GM21786 (cell line): Measurements from ENCODE around the gene MGA.

Source experiments
- ATAC-seq: cut with Tn5 transposase; IDR thresholded peaks from one replicate; pipeline ENCODE4 v1.9.1; 2021; ENCODE audit not compliant: unreplicated experiment

The MGA gene

DNA sequence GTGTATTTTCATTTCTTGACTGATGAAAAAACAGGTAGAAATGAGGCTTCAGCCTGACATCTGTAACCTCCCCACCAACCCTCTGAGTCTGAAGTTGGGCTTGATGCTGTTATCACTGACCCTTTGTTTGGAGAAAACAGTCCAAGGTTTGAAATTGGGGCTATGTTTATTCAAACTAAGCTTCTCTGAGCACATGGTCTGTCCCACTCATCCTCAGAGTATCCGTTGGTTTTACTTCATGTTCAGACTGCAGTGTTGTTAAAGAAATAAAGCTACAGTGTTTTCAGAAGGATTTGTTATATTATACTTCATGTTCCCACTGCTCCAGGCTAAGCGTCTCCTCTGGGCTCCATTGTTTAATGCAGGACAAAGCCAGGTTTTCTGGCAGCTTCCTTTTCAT, 120.1 kb downstream of the MGA start:
- ATAC-seq: no peak

- ATAC-seq: no peak
Measured at GRCh38 chr15:41780727-41781126, 120.5 kb downstream of the MGA start.

GRCh38 chr15:41782371-41783282, 122.4 kb downstream of the MGA start:
- no peak for ATAC-seq

- no peak for ATAC-seq
Measured at GRCh38 chr15:41783296-41783695, 123.1 kb downstream of the MGA start.

DNA sequence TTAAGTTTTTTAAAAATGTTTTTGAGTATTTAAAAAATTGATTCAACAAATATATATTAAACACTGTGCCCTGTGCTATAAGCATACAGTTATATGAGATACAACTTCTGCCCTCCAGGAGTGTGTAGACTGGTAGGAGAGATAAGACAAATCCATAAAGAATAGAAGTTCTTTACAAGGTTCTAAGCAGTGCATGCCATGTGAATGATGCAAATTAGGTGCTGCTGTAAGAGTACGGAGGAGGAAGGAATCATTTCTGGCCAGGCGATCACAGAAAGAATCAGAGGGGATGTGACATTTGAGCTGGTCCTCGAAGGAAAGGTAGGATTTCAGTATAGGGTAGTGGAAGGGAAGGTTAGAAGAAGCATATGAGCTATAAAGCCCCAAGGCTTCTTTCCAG, 128.1 kb downstream of the MGA start:
- no peak for ATAC-seq

DNA sequence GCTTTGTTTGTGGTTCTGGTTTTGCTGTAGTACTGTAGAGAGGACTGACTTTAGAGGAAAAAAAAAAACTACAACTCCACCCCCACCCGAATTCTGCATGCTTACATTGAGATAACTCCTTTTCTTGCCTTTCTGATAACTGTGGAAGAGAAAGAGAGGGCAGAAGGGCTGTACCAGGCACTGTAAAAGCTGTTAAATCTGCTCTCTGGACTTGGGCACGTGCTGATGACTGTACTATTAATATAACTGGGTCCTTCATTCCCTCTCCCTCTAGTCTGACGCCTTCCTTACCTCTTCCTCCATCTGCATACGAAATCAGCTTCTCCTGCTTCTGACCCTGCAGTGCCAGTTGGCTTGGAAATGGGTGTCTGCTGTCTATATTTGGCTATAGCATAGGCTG, 129.0 kb downstream of the MGA start:
- ATAC-seq: no peak

GRCh38 chr15:41789662-41790061, 129.5 kb downstream of the MGA start:
- ATAC-seq: no peak

- no peak for ATAC-seq
Measured at GRCh38 chr15:41790169-41790568, 130.0 kb downstream of the MGA start.

- ATAC-seq: no peak
Measured at GRCh38 chr15:41790756-41791546, 130.7 kb downstream of the MGA start.

DNA sequence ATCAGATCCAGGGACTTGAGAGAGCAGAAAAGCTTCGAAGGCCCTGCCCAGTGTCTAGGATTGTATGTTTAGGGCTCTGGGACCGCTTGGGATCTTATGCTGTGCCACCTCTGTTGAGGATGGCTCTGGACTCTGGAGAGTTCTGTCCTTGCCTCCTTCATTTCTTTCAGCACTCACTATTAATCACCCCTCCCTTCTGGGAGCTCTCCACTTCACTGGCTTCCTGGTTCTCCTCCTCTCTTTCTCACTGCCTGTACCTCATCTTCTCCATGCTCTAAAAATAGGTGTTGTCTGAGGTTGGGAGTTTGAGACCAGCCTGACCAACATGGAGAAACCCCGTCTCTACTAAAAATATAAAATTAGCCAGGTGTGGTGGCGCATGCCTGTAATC, 131.3 kb downstream of the MGA start:
- no peak for ATAC-seq

GRCh38 chr15:41792000-41792637, 131.9 kb downstream of the MGA start:
- ATAC-seq: no peak

DNA sequence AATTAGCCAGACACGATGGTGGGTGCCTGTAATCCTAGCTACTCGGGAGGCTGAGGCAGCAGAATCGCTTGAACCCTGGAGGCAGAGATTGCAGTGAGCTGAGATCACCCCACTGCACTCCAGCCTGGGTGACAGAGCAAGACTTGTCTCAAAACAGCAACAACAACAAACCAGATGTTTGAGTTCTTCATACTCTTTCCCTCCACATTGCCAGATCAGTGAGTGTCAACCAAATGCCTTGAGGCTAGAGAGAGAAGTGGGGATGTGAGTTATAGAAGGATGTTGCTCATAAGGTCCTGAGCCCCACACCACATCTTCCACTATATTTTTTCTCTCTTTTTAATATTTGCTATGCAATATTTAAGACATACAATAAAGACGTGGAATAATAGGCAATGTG, 133.9 kb downstream of the MGA start:
- no peak for ATAC-seq

DNA sequence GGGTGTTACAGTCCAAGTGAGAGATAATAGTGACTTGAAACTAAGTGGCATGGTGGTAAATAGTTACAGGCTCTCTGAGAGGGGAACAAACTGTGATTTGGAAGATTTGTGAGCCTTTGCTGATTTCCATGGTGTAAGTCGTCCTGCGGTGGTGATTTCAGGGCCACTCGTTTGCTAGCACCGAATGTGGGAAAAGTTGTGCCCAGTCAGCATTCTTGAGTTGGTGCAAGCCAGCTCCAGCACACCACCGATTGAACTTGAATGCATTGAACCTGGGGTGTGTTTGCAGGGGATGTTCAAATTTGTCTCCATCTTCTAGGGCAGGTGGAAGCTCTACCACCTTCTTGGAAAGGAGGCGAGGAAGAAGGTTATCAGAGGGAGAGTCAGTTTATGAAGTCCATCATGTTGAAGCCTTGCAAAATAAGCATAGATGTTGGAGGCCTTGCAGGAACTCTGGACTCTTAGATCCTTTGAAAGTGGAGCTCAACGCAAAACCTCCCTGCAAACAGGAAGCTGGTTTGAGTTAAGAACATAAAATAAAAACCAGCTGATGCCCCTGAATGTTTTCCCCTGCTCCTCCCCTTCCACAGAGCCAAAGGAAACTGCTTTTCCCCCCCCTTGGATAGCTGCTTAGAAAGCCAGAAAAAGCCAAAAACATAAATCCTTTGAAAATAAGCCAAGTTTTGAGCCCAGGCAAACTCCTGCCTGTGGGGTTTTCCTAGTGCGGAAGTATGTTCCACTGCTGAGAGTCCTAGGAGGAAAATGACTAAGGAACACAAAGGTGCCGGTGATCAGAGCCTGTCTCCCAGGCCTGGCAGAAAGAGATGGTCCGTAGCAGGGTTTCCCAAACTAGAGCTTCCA, 136.0 kb downstream of the MGA start:
- no peak for ATAC-seq

DNA sequence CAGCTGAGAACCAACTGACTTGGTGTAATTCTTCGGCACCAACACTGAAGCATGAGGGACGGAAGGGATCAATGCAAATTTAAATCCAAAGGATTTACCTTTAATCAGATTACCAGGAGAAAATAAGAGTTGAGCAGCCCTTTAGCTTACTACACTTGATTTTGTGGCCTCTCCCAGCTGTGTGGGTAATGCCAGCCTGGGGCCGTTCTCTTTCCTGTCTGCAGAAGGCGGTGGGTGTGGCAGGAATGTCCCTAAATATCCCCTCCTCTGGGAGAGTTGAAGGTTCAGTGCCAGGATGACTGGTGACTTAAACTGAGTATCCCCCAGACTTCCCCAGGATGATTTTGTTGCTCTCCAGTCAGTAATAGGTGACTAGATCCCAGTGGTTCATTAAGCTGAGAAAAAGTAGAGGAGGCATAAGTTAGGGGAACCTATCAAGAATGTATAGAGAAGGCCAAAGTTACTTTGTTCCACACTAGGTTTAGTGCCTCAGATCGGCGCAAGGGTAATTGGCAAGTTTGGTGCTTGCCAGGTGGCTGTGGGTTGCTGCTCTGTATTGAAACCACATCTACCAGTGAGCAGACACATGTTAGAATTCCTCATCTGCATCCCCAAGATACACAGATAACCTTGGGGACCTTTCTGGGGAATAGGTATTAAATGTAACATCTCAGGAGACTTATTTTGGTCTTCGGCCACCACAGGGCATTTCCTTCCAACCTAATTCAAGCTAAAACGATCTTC, 137.2 kb downstream of the MGA start:
- ATAC-seq: no peak

GRCh38 chr15:41798607-41799487, 138.6 kb downstream of the MGA start:
- no peak for ATAC-seq

DNA sequence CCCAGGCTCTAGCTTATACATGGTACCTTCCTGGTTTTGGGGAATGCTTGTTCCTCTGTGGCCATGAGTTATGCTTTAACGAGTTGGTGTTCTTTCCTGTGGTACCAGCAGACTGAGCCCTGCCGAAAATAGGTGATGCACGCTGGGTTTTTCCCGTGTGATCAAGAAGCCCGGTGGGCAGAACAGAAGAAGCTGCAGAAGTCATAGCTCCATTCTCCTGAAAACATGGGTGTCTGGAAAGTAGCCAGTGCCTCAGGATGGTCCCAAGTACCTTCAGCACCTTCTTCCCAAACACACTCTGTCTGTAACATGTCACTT, 139.2 kb downstream of the MGA start:
- ATAC-seq: no peak

- no peak for ATAC-seq
Measured at GRCh38 chr15:41801185-41801584, 141.0 kb downstream of the MGA start.

DNA sequence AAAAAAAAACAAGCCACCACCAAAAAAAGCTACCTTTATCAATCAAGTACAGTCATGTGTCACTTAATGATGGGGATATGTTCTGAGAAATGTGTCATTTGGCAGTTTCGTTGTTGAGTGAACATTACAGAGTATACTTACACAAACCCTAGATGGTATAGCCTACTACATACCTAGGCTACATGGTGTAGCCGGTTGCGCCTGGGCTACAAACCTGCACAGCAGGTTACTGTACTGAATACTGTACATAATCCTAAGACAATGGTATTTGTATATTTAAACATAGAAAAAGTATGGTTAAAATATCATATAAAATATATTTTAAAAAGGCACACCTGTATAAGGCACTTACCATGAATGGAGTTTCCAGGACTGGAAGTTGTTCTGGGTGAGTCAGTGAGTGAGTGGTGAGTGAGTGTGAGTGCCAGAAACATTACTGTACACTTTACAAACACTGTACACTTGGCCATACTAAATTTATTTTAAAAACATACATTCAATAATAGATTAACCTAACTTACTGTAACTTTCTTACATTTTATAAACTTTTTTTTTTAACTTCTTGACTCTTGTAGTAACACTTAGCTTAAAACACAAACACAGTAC, 141.7 kb downstream of the MGA start:
- no peak for ATAC-seq

GRCh38 chr15:41804361-41804760, 144.2 kb downstream of the MGA start:
- ATAC-seq: no peak
